Smooth muscle cell (in vitro differentiated cells): Measurements from ENCODE around the gene CNPY4. TPM values are rescaled to one million over a fixed set of nuclear protein-coding genes. Genes with fewer than 3 reads are reported as not detected.

Source experiments
- DNase-seq: peaks from one replicate; lab custom pipeline; 2025; ENCODE audit not compliant: unreplicated experiment; lab: John Stamatoyannopoulos, UW
- H2AFZ ChIP-seq: fragments of 200-600 bp; sonication (generic); 2 replicates; pipeline ENCODE4 v1.6.0; 2016; ENCODE audit warnings: antibody characterized with exemption, low read depth, mild to moderate bottlenecking
- H3F3A ChIP-seq: fragments of 200-600 bp; sonication (generic); 2 replicates; pipeline ENCODE4 v1.6.0; 2017; ENCODE audit warnings: antibody characterized with exemption, low read depth
- H3K27ac ChIP-seq: fragments of 200-600 bp; sonication (generic); 2 replicates; pipeline ENCODE4 v1.5.1; 2016; ENCODE audit warnings: low read depth, mild to moderate bottlenecking
- H3K27me3 ChIP-seq: fragments of 200-600 bp; sonication (generic); 2 replicates; pipeline ENCODE4 v1.6.1; 2016; ENCODE audit warnings: low read depth, mild to moderate bottlenecking
- H3K36me3 ChIP-seq: fragments of 200-600 bp; sonication (generic); 2 replicates; pipeline ENCODE4 v1.5.1; 2016; ENCODE audit warnings: low read depth
- H3K4me1 ChIP-seq: fragments of 200-600 bp; sonication (generic); 2 replicates; pipeline ENCODE4 v1.5.1; 2016; ENCODE audit warnings: low read depth
- H3K4me2 ChIP-seq: fragments of 200-600 bp; sonication (generic); 2 replicates; pipeline ENCODE4 v1.6.0; 2016; ENCODE audit warnings: mild to moderate bottlenecking
- H3K4me3 ChIP-seq: fragments of 200-600 bp; sonication (generic); 2 replicates; pipeline ENCODE4 v1.5.1; 2016; ENCODE audit warnings: mild to moderate bottlenecking
- H3K79me2 ChIP-seq: fragments of 200-600 bp; sonication (generic); 2 replicates; pipeline ENCODE4 v1.6.0; 2016; ENCODE audit warnings: low read depth, mild to moderate bottlenecking
- H3K9ac ChIP-seq: fragments of 200-600 bp; sonication (generic); 2 replicates; pipeline ENCODE4 v1.6.0; 2016; ENCODE audit warnings: low read depth
- H3K9me3 ChIP-seq: fragments of 200-600 bp; sonication (generic); replicated peaks from 2 replicates; pipeline ENCODE4 v1.5.1; 2016; ENCODE audit warnings: low read depth
- H4K20me1 ChIP-seq: fragments of 200-600 bp; sonication (generic); 2 replicates; pipeline ENCODE4 v1.6.0; 2016; ENCODE audit warnings: low read depth
- CTCF ChIP-seq: fragments of 200-600 bp; sonication (generic); IDR thresholded peaks from 2 replicates; pipeline ENCODE4 v1.5.1; 2017; ENCODE audit warnings: borderline replicate concordance, mild to moderate bottlenecking, antibody characterized with exemption; ENCODE audit not compliant: insufficient read depth, poor library complexity, severe bottlenecking
- WGBS: methylation state at CpG from one replicate; pipeline ENCODE4 v1.1.7; 2016; ENCODE audit warnings: low lambda C conversion rate; 5-methylcytosine and 5-hydroxymethylcytosine counted together
- polyA plus RNA-seq: library from polyadenylated mRNA; unstranded; fragments of >200 nt; fragmentation: Nextera tagmentation; extraction: Ambion mirVana; gene quantifications from 2 replicates; pipeline ENCODE4 v1.2.1, GENCODE V29; 2016
- total RNA-seq: library from RNA; depleted of rRNA; stranded (reverse); fragments of >200 nt; gene quantifications from 2 replicates; pipeline ENCODE4 v1.2.3, GENCODE V29; 2014

Gene CNPY4
- total and polyA plus RNA-seq, 2 experiments from 2014 or later = 22.6 to 39.5 TPM

- H3K4me2 ChIP-seq = no peak overlapping the region
- H3K27me3 ChIP-seq = no peaks in the 10 kb centered on the region
- H3F3A ChIP-seq = peaks cover 11% of the 10 kb centered on the region
- H3K9ac ChIP-seq = no peak overlapping the region
- peaks cover 7% of the 10 kb centered on the region for H4K20me1 ChIP-seq
- H3K9me3 ChIP-seq = peaks cover 35% of the 10 kb centered on the region
- no peak for TF ChIP-seq CTCF
- 98% methylated on average over 10 of the region's 10 CpGs for WGBS
- no peak for DNase-seq
- no peak overlapping the region for H3K27ac ChIP-seq
- H3K36me3 ChIP-seq = peaks cover 73% of the 10 kb centered on the region
- no peak overlapping the region for H3K4me3 ChIP-seq
- H3K4me1 ChIP-seq = no peaks in the 10 kb centered on the region
- H3K79me2 ChIP-seq = peaks cover 31% of the 10 kb centered on the region
- no peak overlapping the region for H2AFZ ChIP-seq
Measured at GRCh38 chr7:100072462-100072861, 47.0 kb upstream of the CNPY4 start.

GRCh38 chr7:100074841-100075240 is 44.6 kb upstream of the CNPY4 start:
- Histone ChIP-seq H3K36me3 (peaks cover 69% of the 10 kb centered on the region), H3K27me3 (no peaks in the 10 kb centered on the region), H3K4me3 (no peak overlapping the region), H3K9ac (no peak overlapping the region), H3K27ac (no peak overlapping the region), H4K20me1 (peaks cover 21% of the 10 kb centered on the region), H2AFZ (no peak overlapping the region), H3K79me2 (peaks cover 55% of the 10 kb centered on the region), H3K9me3 (peaks cover 32% of the 10 kb centered on the region), H3K4me2 (no peak overlapping the region), H3K4me1 (peaks cover 4% of the 10 kb centered on the region), H3F3A (peaks cover 2% of the 10 kb centered on the region)
- TF ChIP-seq CTCF = no peak
- WGBS = 95% methylated on average over 7 of the region's 7 CpGs
- DNase-seq = no peak

- Histone ChIP-seq H3K4me3 (no peak overlapping the region), H3K4me2 (no peak overlapping the region), H3K79me2 (peaks cover 61% of the 10 kb centered on the region), H3K9me3 (peaks cover 26% of the 10 kb centered on the region), H2AFZ (no peak overlapping the region), H3K36me3 (peaks cover 63% of the 10 kb centered on the region), H3F3A (no peaks in the 10 kb centered on the region), H3K27ac (no peak overlapping the region), H3K4me1 (peaks cover 10% of the 10 kb centered on the region), H3K9ac (no peak overlapping the region), H3K27me3 (no peaks in the 10 kb centered on the region), H4K20me1 (peaks cover 27% of the 10 kb centered on the region)
- DNase-seq = no peak
- WGBS = 98% methylated on average over 6 of the region's 6 CpGs
- TF ChIP-seq CTCF = no peak
Measured at GRCh38 chr7:100075418-100075817, 44.0 kb upstream of the CNPY4 start.

- H3K36me3 ChIP-seq = peaks cover 45% of the 10 kb centered on the region
- no peak overlapping the region for H3K4me2 ChIP-seq
Measured at GRCh38 chr7:100077205-100077604, 42.2 kb upstream of the CNPY4 start.

More at GRCh38 chr7:100077205-100077604, 42.2 kb upstream of the CNPY4 start:
- H3K4me3 ChIP-seq = no peak overlapping the region
- H3F3A ChIP-seq = no peaks in the 10 kb centered on the region
- H3K9me3 ChIP-seq = peaks cover 9% of the 10 kb centered on the region
- H3K4me1 ChIP-seq = peaks cover 12% of the 10 kb centered on the region
- 98% methylated on average over 4 of the region's 4 CpGs for WGBS
- peaks cover 28% of the 10 kb centered on the region for H4K20me1 ChIP-seq
- H3K79me2 ChIP-seq = peaks cover 72% of the 10 kb centered on the region
- no peak for DNase-seq
- no peak overlapping the region for H3K27ac ChIP-seq
- no peaks in the 10 kb centered on the region for H3K27me3 ChIP-seq
- no peak overlapping the region for H2AFZ ChIP-seq
- no peak overlapping the region for H3K9ac ChIP-seq
- TF ChIP-seq CTCF = no peak
